Activated naive CD4-positive, alpha-beta T cell treated with anti-CD3 and anti-CD28 coated beads, Interleukin-2, amount 10 ng/mL, durations not matched to agents 7 days and 5 days (primary cell): ENCODE data around the gene BRAT1.

Source experiments
- CTCF ChIA-PET: fragments of 350-600 bp; sonication (Branson Sonifier 250); formaldehyde crosslinking; loops from one replicate; lab custom pipeline; 2021; ENCODE audit warnings: antibody characterized with exemption; lab: Charles Lee
- DNase-seq: peaks from one replicate; pipeline ENCODE4 v3.0.0-alpha.2; 2020
- H3K27ac Mint-ChIP-seq: one replicate; pipeline ENCODE4 v1.8.0; 2021; ENCODE audit warnings: mild to moderate bottlenecking, moderate library complexity, mixed read lengths
- H3K27me3 Mint-ChIP-seq: one replicate; pipeline ENCODE4 v1.8.0; 2021; ENCODE audit warnings: mild to moderate bottlenecking, mixed read lengths
- H3K36me3 Mint-ChIP-seq: one replicate; pipeline ENCODE4 v1.8.0; 2021; ENCODE audit warnings: mixed read lengths
- H3K4me1 Mint-ChIP-seq: one replicate; pipeline ENCODE4 v1.8.0; 2021; ENCODE audit warnings: mixed read lengths
- H3K4me3 Mint-ChIP-seq: one replicate; pipeline ENCODE4 v1.8.0; 2021; ENCODE audit warnings: mild to moderate bottlenecking, moderate library complexity, mixed read lengths
- H3K9me3 Mint-ChIP-seq: one replicate; pipeline ENCODE4 v1.8.0; 2021; ENCODE audit warnings: mixed read lengths

BRAT1 gene

GRCh38 chr7:2495418-2496299, 59.7 kb downstream of the BRAT1 start:
- Mint-ChIP-seq H3K27me3 (peaks cover 85% of the 10 kb centered on the region), H3K36me3 (no peaks in the 10 kb centered on the region), H3K4me1 (no peaks in the 10 kb centered on the region), H3K27ac (no peak overlapping the region), H3K4me3 (no peak overlapping the region), H3K9me3 (peaks cover 3% of the 10 kb centered on the region)
- DNase-seq = no peak
- CTCF ChIA-PET = no interaction called here

GRCh38 chr7:2494191-2495130, 60.9 kb downstream of the BRAT1 start:
- H3K9me3 Mint-ChIP-seq = peaks cover 3% of the 10 kb centered on the region
- H3K27me3 Mint-ChIP-seq = peaks cover 82% of the 10 kb centered on the region
- H3K4me1 Mint-ChIP-seq = no peaks in the 10 kb centered on the region
- DNase-seq = no peak
- H3K4me3 Mint-ChIP-seq = no peak overlapping the region
- H3K27ac Mint-ChIP-seq = no peak overlapping the region
- H3K36me3 Mint-ChIP-seq = no peaks in the 10 kb centered on the region
- CTCF ChIA-PET = no interaction called here

DNA sequence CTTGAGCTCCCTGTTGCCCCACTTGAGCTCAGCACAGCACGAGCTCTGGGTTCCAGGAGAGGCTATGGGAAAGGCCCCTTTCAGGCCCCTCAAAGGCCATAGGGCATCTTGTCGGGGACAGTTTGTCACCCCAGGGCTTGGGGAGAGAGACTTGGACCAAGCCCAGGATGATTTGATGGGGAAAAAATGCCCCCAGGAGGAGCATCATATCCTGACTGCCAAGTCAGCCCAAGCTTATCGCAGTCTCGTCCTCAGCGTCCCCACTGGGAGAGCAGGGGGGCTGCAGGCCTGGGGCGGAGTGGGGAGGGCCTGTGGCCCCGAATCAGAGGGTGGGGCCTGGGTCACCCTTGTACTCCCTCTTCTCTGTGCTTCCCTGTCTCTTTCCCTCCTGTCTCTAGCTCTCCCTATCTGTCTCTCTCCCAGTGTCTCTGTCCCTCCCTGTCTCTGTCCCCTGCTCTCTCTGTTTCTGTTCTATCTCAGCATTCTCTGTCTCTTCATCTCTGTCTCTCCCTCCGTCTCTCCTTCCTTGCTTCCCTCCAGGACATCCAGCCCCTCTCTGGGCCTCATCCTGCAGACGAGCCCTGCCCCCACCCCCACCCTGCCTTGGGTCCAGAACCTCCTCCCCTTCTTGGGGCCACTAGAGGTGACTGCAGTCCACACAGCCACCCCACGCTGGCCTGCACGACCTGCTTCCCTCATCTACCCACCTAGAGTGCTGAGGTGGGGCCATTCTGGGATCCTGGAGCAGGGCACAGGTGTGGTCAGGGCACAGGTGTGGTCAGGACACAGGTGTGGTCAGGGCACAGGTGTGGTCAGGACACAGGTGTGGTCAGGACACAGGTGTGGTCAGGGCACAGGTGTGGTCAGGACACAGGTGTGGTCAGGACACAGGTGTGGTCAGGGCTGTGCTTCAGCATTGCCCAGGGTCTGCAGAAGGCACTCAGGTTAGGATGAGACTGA, 61.8 kb downstream of the BRAT1 start:
- Mint-ChIP-seq H3K27me3 (peaks cover 82% of the 10 kb centered on the region), H3K4me3 (no peak overlapping the region), H3K9me3 (peaks cover 3% of the 10 kb centered on the region), H3K4me1 (no peaks in the 10 kb centered on the region), H3K27ac (no peak overlapping the region), H3K36me3 (no peaks in the 10 kb centered on the region)
- DNase-seq = no peak
- CTCF ChIA-PET = no interaction called here

GRCh38 chr7:2492038-2492437, 63.3 kb downstream of the BRAT1 start:
- Mint-ChIP-seq H3K9me3 (peaks cover 3% of the 10 kb centered on the region), H3K4me3 (no peak overlapping the region), H3K27ac (no peak overlapping the region), H3K4me1 (no peaks in the 10 kb centered on the region), H3K27me3 (peaks cover 78% of the 10 kb centered on the region), H3K36me3 (no peaks in the 10 kb centered on the region)
- DNase-seq = no peak
- CTCF ChIA-PET = interaction anchor here (0.8 kb wide), 1 partner anchor 23 kb away, joined by 3 read pairs; no protein-coding TSS in a partner anchor

GRCh38 chr7:2490181-2490651, 65.1 kb downstream of the BRAT1 start:
- no peaks in the 10 kb centered on the region for H3K36me3 Mint-ChIP-seq
- H3K9me3 Mint-ChIP-seq = peaks cover 3% of the 10 kb centered on the region
- CTCF ChIA-PET = no interaction called here

GRCh38 chr7:2488681-2489080, 66.6 kb downstream of the BRAT1 start:
- peaks cover 3% of the 10 kb centered on the region for H3K9me3 Mint-ChIP-seq
- no peaks in the 10 kb centered on the region for H3K36me3 Mint-ChIP-seq
- DNase-seq = no peak
- no peak overlapping the region for H3K27ac Mint-ChIP-seq
- H3K4me3 Mint-ChIP-seq = no peak overlapping the region
- H3K27me3 Mint-ChIP-seq = peaks cover 65% of the 10 kb centered on the region
- H3K4me1 Mint-ChIP-seq = no peaks in the 10 kb centered on the region
- CTCF ChIA-PET = interaction anchor here (1.6 kb wide), 1 partner anchor 19 kb away, joined by 3 read pairs; no protein-coding TSS in a partner anchor

More at GRCh38 chr7:2490181-2490651, 65.1 kb downstream of the BRAT1 start:
- Mint-ChIP-seq H3K27ac (no peak overlapping the region), H3K27me3 (peaks cover 63% of the 10 kb centered on the region), H3K4me1 (no peaks in the 10 kb centered on the region), H3K4me3 (no peak overlapping the region)
- no peak for DNase-seq

GRCh38 chr7:2488272-2488645, 67.1 kb downstream of the BRAT1 start:
- H3K4me3 Mint-ChIP-seq = no peak overlapping the region
- H3K36me3 Mint-ChIP-seq = no peaks in the 10 kb centered on the region
- CTCF ChIA-PET = interaction anchor here (1.1 to 1.6 kb wide), 2 partner anchors 19 to 376 kb away, joined by 3 read pairs; no protein-coding TSS in a partner anchor
- H3K4me1 Mint-ChIP-seq = no peaks in the 10 kb centered on the region
- peaks cover 3% of the 10 kb centered on the region for H3K9me3 Mint-ChIP-seq
- no peak for DNase-seq
- no peak overlapping the region for H3K27ac Mint-ChIP-seq
- H3K27me3 Mint-ChIP-seq = peaks cover 61% of the 10 kb centered on the region
